GM12878 (cell line): ENCODE data around the gene CITED1. TPM values are rescaled to one million over a fixed set of nuclear protein-coding genes. Genes with fewer than 3 reads are reported as not detected.

Experiments
- ATAC-seq: fragments of 200-7000 bp; cut with Tn5 transposase; 3 replicates; pipeline ENCODE4 v1.9.1; 2020; ENCODE audit warnings: mild to moderate bottlenecking, moderate library complexity
- BruUV-seq: library from RNA; stranded (reverse); fragments of 400-500 nt; replicated peaks from 2 replicates; lab custom pipeline; 2021; lab: Mats Ljungman, UMichigan
- CTCF ChIA-PET: fragments of 300-600 bp; sonication (Branson Sonifier 250); formaldehyde crosslinking; extraction: SDS; loops from one replicate; lab custom pipeline; 2021; ENCODE audit warnings: inconsistent platforms; lab: Yijun Ruan, JAX
- POLR2A ChIA-PET: fragments of 350-600 bp; formaldehyde crosslinking; extraction: SDS; loops from one replicate; lab custom pipeline; 2021; ENCODE audit warnings: inconsistent platforms; lab: Charles Lee
- RAD21 ChIA-PET: fragments of 300-600 bp; sonication (Branson Sonifier 250); formaldehyde crosslinking; loops from one replicate; lab custom pipeline; 2023; ENCODE audit warnings: antibody characterized with exemption; ENCODE audit not compliant: unreplicated experiment; lab: Charles Lee
- SMC1A ChIA-PET: fragments of 300-600 bp; sonication (Branson Sonifier 250); formaldehyde crosslinking; loops from one replicate; lab custom pipeline; 2023; ENCODE audit not compliant: unreplicated experiment, uncharacterized antibody; lab: Charles Lee
- DNase-seq: peaks from one replicate; pipeline ENCODE4 v3.0.0-alpha.2; 2011; ENCODE audit warnings: low read depth, low spot score
- FAIRE-seq: peaks from 3 replicates; lab custom pipeline; 2011; peaks lifted over from hg19 to GRCh38; lab: Jason Lieb, UNC
- H2AFZ ChIP-seq: 2 replicates; pipeline ENCODE4 v1.6.0; 2011; ENCODE audit warnings: low read depth, low read length, control low read depth; ENCODE audit not compliant: control insufficient read depth
- H3K27ac ChIP-seq: 2 replicates; pipeline ENCODE4 v1.5.1; 2011; ENCODE audit warnings: control low read depth; ENCODE audit not compliant: control insufficient read depth, insufficient read depth
- H3K27me3 ChIP-seq, 2 experiments: replicated peaks in 1 of 2; 2 replicates each; pipeline versions ENCODE4 v1.6.0 to v1.6.1; 2011; ENCODE audit warnings: low read length in 1 of 2; ENCODE audit not compliant: control insufficient read depth in 2 of 2, insufficient read depth in 2 of 2
- H3K36me3 ChIP-seq, 2 experiments: 2 replicates each; pipeline ENCODE4 v1.5.1; 2011; ENCODE audit warnings: low read length in 1 of 2; ENCODE audit not compliant: control insufficient read depth in 2 of 2, insufficient read depth in 2 of 2
- H3K4me1 ChIP-seq: 2 replicates; pipeline ENCODE4 v1.6.1; 2011; ENCODE audit warnings: mild to moderate bottlenecking, low read length, moderate library complexity, mixed read lengths; ENCODE audit not compliant: control insufficient read depth, insufficient read depth
- H3K4me2 ChIP-seq: 2 replicates; pipeline ENCODE4 v1.6.0; 2011; ENCODE audit warnings: control low read depth; ENCODE audit not compliant: control insufficient read depth, insufficient read depth
- H3K4me3 ChIP-seq: fragments of 200-600 bp; sonication (generic); 2 replicates; pipeline ENCODE4 v1.5.1; 2016
- H3K79me2 ChIP-seq: 2 replicates; pipeline ENCODE4 v1.6.0; 2011; ENCODE audit warnings: low read length; ENCODE audit not compliant: control insufficient read depth, insufficient read depth
- H3K9ac ChIP-seq: 2 replicates; pipeline ENCODE4 v1.8.0; 2011; ENCODE audit warnings: low read length, control low read depth, mixed read lengths; ENCODE audit not compliant: control insufficient read depth, insufficient read depth
- H3K9me3 ChIP-seq: replicated peaks from 3 replicates; pipeline ENCODE4 v1.5.1; 2011; ENCODE audit warnings: mild to moderate bottlenecking, low read length; ENCODE audit not compliant: control insufficient read depth, insufficient read depth
- H4K20me1 ChIP-seq: 2 replicates; pipeline ENCODE4 v1.6.0; 2011; ENCODE audit not compliant: control insufficient read depth, insufficient read depth
- CREB1 ChIP-seq: IDR thresholded peaks from 2 replicates; pipeline ENCODE4 v1.6.1; 2012; ENCODE audit warnings: low read depth, mild to moderate bottlenecking, inconsistent platforms
- ETV6 ChIP-seq, 2 experiments: fragments of 450-650 bp in 1 of 2; IDR thresholded peaks in 1 of 2; conservative IDR thresholded peaks in 1 of 2; 2 replicates each; pipeline ENCODE4 v1.6.1; 2014; ENCODE audit warnings: antibody characterized with exemption in 1 of 2, borderline replicate concordance in 1 of 2, low read depth in 1 of 2, mild to moderate bottlenecking in 1 of 2, moderate library complexity in 1 of 2
- JUNB ChIP-seq: IDR thresholded peaks from 2 replicates; pipeline ENCODE4 v1.6.1; 2016; ENCODE audit warnings: antibody characterized with exemption, mild to moderate bottlenecking
- PRDM15 ChIP-seq: fragments of 450-650 bp; formaldehyde crosslinking; IDR thresholded peaks from 2 replicates; pipeline ENCODE4 v1.4.0; 2020; ENCODE audit warnings: mild to moderate bottlenecking, moderate library complexity
- RFX5 ChIP-seq: IDR thresholded peaks from 2 replicates; pipeline ENCODE4 v1.6.1; 2011; ENCODE audit warnings: low read depth, low read length, improper control_type of control experiment
- USF2 ChIP-seq: IDR thresholded peaks from 2 replicates; pipeline ENCODE4 v1.6.1; 2011; ENCODE audit warnings: low read depth, low read length, improper control_type of control experiment, borderline replicate concordance
- ZNF24 ChIP-seq: fragments of 450-650 bp; IDR thresholded peaks from 2 replicates; pipeline ENCODE4 v1.6.1; 2017; ENCODE audit warnings: antibody characterized with exemption, mild to moderate bottlenecking
- ZNF592 ChIP-seq: fragments of 450-650 bp; IDR thresholded peaks from 2 replicates; pipeline ENCODE4 v1.6.1; 2017; ENCODE audit warnings: mild to moderate bottlenecking, moderate library complexity
- WGBS: methylation state at CpG from one replicate; pipeline ENCODE4 v1.1.6; 2016; ENCODE audit warnings: low lambda C conversion rate; ENCODE audit not compliant: insufficient replicate concordance, insufficient coverage; ENCODE audit errors: missing lambda C conversion rate; 5-methylcytosine and 5-hydroxymethylcytosine counted together
- in situ Hi-C: fragments of 300-500 bp; cut with MboI; formaldehyde crosslinking; loops from 9 replicates; pipeline ENCODE4 v1.14.3; 2018; ENCODE audit warnings: mixed read lengths
- intact Hi-C: fragments of 100-400 bp; cut with micrococcal nuclease; formaldehyde crosslinking; loops from one replicate; pipeline ENCODE4 v1.14.2; 2022; ENCODE audit not compliant: unreplicated experiment
- polyA plus RNA-seq, 11 experiments: library from polyadenylated mRNA; depleted of rRNA in 4 of 11; unstranded in 6 of 11; stranded (reverse) in 5 of 11; fragments of >200 nt; fragmentation: Nextera tagmentation in 4 of 11; fragmentation: Illumina TruSeq in 1 of 11; extraction: Ambion mirVana in 4 of 11; extraction: Trizol in 1 of 11; gene quantifications; 1 replicate in 1 of 11; 2 replicates in 10 of 11; pipeline versions ENCODE4 v1.2.1 to v1.2.3, GENCODE V29; 2011 to 2016; ENCODE audit warnings: inconsistent platforms in 2 of 11, missing spikeins in 2 of 11, low read depth in 1 of 11
- total RNA-seq, 4 experiments: library from RNA; depleted of rRNA in 3 of 4; stranded (reverse); fragments of >200 nt in 3 of 4; fragmentation: Illumina TruSeq in 1 of 4; extraction: Trizol in 1 of 4; gene quantifications; 2 replicates each; pipeline versions ENCODE4 v1.2.1 to v1.2.3, GENCODE V29; 2013 to 2021
- TF ChIP-seq, protein P1 (sequence below): IDR thresholded peaks from 2 replicates; pipeline ENCODE4 v1.6.1; 2012; ENCODE audit warnings: low read depth, low read length, improper control_type of control experiment
- TF ChIP-seq, protein P2 (sequence below): fragments of 450-650 bp; formaldehyde crosslinking; IDR thresholded peaks from 2 replicates; pipeline ENCODE4 v1.5.0; 2022; ENCODE audit warnings: mild to moderate bottlenecking, missing genetic modification characterization

Gene CITED1
- total and polyA plus RNA-seq, 10 of the 15 experiments (the other 5 are each of a cell fraction or from before 2014, with no cell fraction given), result 0.56 TPM; not detected in 9

DNA sequence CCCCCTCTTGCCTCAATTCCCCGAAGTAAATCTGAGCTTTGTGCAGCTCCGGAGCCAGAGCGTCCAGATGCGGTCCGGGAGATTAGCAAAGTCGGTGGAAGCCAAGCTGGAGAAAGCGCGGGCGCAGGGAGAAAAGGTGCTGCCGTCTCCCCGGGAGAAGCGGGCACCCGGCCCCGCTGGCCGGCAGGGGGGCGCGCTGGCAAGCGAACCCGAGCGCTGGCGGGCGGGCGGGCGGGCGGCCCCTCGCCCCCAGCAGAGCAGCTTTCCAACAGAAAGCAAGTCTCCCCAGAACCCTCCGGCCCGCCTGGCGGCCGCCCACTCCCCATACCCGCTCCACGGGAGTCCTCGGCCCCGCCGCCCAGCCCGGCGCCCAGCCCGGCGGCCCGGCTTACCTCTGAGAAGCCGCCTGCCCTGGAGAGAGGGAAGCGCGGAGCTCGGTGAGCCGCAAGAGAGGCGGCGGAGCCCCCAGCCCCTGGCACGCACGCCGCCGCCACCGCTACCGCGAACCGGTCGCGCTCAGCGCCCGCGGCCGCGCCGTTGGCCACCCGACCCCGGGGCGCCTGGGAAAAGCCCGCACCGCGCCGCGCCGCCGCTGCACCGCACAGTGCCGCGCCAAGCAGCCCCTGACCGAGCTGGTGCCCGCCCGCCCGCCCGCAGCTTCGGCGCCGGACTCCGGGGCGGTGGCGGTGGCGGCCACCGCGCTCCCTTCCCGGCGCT is 529 bp upstream of the CITED1 start:
- Histone ChIP-seq H3K9ac (no peak overlapping the region), H3K36me3 (no peaks in the 10 kb centered on the region), H3K4me2 (peak overlapping the region; percentile 71), H3K27ac (no peak overlapping the region), H3K4me1 (no peaks in the 10 kb centered on the region), H3K79me2 (no peaks in the 10 kb centered on the region), H4K20me1 (no peaks in the 10 kb centered on the region), H3K27me3 (peaks cover 7 to 26% of the 10 kb centered on the region in 2 experiments), H3K4me3 (no peak overlapping the region), H2AFZ (no peak overlapping the region), H3K9me3 (no peaks in the 10 kb centered on the region; the same call in 1 of the 3 replicates)
- 42% methylated on average over 28 of the region's 92 CpGs for WGBS
- DNase-seq, result no peak
- ChIA-PET RAD21 (no interaction called here), CTCF (no interaction called here), POLR2A (no interaction called here), SMC1A (no interaction called here)
- BruUV-seq, result no TSS peak
- FAIRE-seq, result no peak
- intact Hi-C loops (no loop called here), in situ Hi-C loops (no loop called here)
- no peak for ATAC-seq
- TF ChIP-seq ETV6 (conservative IDR thresholded peaks at IDR 0.05 in 1 of 2, IDR thresholded peaks at IDR 0.05 in 1 of 2; ENCODE audit: borderline replicate concordance in 1 of 2, low read depth in 1 of 2) (no peak), CREB1 (no peak), RFX5 (no peak), JUNB (no peak), PRDM15 (CRISPR knock-in tag) (no peak), ZNF24 (no peak), USF2 (no peak), ZNF592 (no peak)
- TF ChIP-seq, protein P1, sequence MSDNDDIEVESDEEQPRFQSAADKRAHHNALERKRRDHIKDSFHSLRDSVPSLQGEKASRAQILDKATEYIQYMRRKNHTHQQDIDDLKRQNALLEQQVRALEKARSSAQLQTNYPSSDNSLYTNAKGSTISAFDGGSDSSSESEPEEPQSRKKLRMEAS, result no peak
- TF ChIP-seq, protein P2, sequence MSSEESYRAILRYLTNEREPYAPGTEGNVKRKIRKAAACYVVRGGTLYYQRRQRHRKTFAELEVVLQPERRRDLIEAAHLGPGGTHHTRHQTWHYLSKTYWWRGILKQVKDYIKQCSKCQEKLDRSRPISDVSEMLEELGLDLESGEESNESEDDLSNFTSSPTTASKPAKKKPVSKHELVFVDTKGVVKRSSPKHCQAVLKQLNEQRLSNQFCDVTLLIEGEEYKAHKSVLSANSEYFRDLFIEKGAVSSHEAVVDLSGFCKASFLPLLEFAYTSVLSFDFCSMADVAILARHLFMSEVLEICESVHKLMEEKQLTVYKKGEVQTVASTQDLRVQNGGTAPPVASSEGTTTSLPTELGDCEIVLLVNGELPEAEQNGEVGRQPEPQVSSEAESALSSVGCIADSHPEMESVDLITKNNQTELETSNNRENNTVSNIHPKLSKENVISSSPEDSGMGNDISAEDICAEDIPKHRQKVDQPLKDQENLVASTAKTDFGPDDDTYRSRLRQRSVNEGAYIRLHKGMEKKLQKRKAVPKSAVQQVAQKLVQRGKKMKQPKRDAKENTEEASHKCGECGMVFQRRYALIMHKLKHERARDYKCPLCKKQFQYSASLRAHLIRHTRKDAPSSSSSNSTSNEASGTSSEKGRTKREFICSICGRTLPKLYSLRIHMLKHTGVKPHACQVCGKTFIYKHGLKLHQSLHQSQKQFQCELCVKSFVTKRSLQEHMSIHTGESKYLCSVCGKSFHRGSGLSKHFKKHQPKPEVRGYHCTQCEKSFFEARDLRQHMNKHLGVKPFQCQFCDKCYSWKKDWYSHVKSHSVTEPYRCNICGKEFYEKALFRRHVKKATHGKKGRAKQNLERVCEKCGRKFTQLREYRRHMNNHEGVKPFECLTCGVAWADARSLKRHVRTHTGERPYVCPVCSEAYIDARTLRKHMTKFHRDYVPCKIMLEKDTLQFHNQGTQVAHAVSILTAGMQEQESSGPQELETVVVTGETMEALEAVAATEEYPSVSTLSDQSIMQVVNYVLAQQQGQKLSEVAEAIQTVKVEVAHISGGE, result no peak
